Bronchial epithelial cell (primary cell): Measurements from ENCODE around the gene NUP214. TPM values are rescaled to one million over a fixed set of nuclear protein-coding genes. Genes with fewer than 3 reads are reported as not detected.
"Not testable (repeated sequence)": the region's sequence is repeated elsewhere in the genome, so short reads cannot be mapped to it uniquely, and the experiment has no call there.

ENCODE experiments used
- DNase-seq: peaks from one replicate; pipeline ENCODE4 v3.0.0-alpha.2; 2010; ENCODE audit warnings: low read depth
- FAIRE-seq: peaks from 2 replicates; lab custom pipeline; 2011; peaks lifted over from hg19 to GRCh38; lab: Jason Lieb, UNC
- H3K27me3 ChIP-seq: 2 replicates; pipeline ENCODE4 v1.5.1; 2011; ENCODE audit warnings: low read length; ENCODE audit not compliant: control insufficient read depth, insufficient read depth
- H3K36me3 ChIP-seq: 2 replicates; pipeline ENCODE4 v1.5.1; 2011; ENCODE audit warnings: low read length; ENCODE audit not compliant: control insufficient read depth, insufficient read depth
- H3K4me3 ChIP-seq: 2 replicates; pipeline ENCODE4 v1.5.1; 2011; ENCODE audit warnings: mild to moderate bottlenecking, low read depth, low read length, control low read depth
- CTCF ChIP-seq: IDR thresholded peaks from 2 replicates; pipeline ENCODE4 v1.5.1; 2011; ENCODE audit warnings: mild to moderate bottlenecking, moderate library complexity, low read length, control low read depth, inconsistent platforms; ENCODE audit not compliant: insufficient read depth, severe bottlenecking
- total RNA-seq: library from RNA; depleted of rRNA; stranded (reverse); fragments of >200 nt; gene quantifications from 2 replicates; pipeline ENCODE4 v1.2.1, GENCODE V29; 2014

Gene NUP214
- total RNA-seq, 1 donor from 2014 or later: 8.4 TPM

DNA sequence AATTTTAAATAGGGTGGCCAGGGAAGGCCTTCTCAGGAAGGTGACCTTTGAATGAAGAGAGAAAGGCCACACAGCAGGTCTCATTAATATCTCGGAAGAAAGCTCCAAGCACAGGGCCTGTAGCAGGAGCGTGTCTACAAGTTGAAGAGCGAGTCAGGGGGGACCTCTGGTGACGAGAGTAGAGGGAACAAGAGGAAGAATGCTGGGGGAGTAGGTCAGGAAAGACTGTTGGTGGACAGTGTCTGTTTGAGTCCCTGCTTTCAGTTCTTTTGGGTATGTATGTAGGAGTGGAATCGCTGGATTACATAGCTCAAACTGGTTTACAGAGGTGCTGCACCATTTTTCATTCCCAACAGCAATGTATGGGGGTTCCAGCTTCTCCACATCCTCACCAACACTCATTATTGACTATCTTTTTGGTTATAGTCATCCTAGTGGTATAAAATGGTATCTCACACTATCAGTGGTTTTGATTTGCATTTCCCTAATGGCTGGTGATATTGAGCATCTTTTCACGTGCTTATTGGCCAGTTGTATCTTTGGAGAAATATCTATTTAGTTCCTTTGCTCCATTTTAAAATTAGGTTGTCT, 55.8 kb downstream of the NUP214 start:
- FAIRE-seq (no peak), DNase-seq (no peak)
- no peak for TF ChIP-seq CTCF
- Histone ChIP-seq H3K4me3 (no peak overlapping the region), H3K36me3 (peaks cover 3% of the 10 kb centered on the region), H3K27me3 (no peaks in the 10 kb centered on the region)

GRCh38 chr9:131185924-131186323, 60.5 kb downstream of the NUP214 start:
- TF ChIP-seq CTCF: no peak
- Histone ChIP-seq H3K4me3 (no peak overlapping the region), H3K36me3 (no peaks in the 10 kb centered on the region), H3K27me3 (no peaks in the 10 kb centered on the region)
- FAIRE-seq: no peak
- no peak for DNase-seq

DNA sequence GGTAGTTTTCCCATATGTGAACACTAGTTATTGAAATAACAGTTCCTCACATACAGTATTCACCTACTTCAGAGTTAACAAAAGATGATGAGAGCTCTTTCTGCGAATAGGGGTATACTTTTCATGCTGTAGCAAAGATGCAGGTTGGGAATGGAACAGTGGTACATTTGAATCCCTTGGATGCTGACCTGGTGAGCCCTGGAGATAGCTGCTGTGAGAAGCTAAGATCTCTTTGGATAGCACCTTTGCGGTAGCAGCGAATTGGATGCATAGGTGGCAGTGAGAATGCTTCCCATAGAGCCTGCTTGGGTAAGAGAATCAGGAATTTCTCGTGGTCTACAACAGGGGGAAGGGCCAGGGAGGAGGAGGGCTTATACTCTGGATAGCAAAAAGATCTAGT, 61.2 kb downstream of the NUP214 start:
- TF ChIP-seq CTCF: no peak
- no peaks in the 10 kb centered on the region for H3K27me3 ChIP-seq
- H3K36me3 ChIP-seq: no peaks in the 10 kb centered on the region
- FAIRE-seq (no peak), DNase-seq (no peak)
- no peak overlapping the region for H3K4me3 ChIP-seq

GRCh38 chr9:131187957-131188356, 62.6 kb downstream of the NUP214 start:
- H3K4me3 ChIP-seq: no peak overlapping the region
- H3K36me3 ChIP-seq: no peaks in the 10 kb centered on the region
- DNase-seq (no peak), FAIRE-seq (no peak)
- no peak for TF ChIP-seq CTCF
- no peaks in the 10 kb centered on the region for H3K27me3 ChIP-seq

DNA sequence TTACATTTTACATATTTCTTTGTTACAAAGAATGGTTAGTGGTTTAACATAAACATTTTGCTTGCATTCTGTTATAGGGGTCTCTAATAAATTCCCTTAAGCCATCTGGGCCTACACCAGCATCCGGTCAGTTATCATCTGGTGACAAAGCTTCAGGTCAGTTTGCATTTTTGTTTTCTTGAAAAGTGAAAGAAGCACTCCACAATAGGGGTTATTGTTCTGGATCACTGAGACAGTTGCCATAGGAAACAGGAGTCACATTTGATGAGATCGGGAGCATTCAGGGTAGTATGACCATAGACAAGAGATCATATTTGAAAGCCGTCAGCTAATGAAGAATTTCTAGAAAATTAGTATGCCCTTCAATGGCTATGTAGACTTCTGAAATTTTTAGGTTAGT, 63.6 kb downstream of the NUP214 start:
- TF ChIP-seq CTCF: no peak
- H3K36me3 ChIP-seq: no peaks in the 10 kb centered on the region
- FAIRE-seq (no peak), DNase-seq (no peak)
- no peak overlapping the region for H3K4me3 ChIP-seq
- no peaks in the 10 kb centered on the region for H3K27me3 ChIP-seq

DNA sequence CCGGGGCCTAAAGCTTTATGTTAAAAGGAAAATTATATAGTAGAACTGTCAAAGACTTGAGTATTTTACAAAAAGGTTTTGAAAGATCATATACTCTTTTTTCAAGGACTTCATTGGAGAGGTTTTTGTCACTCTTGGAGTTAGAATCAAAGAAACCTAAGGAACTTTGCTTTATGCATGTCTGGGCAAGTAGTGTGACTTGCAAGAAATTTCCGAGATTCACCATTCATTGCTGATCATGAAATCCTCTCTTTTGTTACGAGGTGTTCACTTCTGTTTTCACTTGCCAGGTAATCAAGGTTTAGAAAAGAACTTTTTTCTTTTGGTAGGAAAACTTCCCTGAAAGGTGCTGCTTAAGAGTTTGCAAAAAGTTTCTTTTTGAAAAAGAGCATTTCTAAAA, 64.8 kb downstream of the NUP214 start:
- FAIRE-seq (no peak), DNase-seq (peak; percentile 79)

DNA sequence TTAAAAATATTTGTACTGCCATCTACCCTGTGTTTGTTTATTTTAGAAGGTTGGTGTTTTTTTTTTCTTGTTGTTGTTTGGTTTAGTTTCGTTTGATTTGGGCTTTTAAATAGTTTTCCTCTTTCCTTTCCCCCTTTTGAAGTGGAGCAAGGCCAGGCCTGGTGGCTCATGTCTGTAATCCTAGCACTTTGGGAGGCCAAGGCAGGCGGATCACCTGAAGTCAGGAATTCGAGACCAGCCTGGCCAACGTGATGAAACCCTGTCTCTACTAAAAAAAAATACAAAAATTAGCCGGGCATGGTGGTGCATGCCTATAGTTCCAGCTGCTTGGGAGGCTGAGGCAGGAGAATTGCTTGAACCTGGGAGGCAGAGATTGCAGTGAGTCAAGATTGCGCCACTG, 65.6 kb downstream of the NUP214 start:
- not testable (repeated sequence) for FAIRE-seq, H3K36me3 ChIP-seq

More for the DNA sequence above, 64.8 kb downstream of the NUP214 start:
- Histone ChIP-seq H3K4me3 (no peak overlapping the region), H3K27me3 (no peaks in the 10 kb centered on the region), H3K36me3 (peaks cover 4% of the 10 kb centered on the region)
- TF ChIP-seq CTCF: no peak

More for the DNA sequence above, 65.6 kb downstream of the NUP214 start:
- DNase-seq, H3K4me3 ChIP-seq, H3K27me3 ChIP-seq: not testable (repeated sequence)
